Stimulated activated CD8-positive, alpha-beta memory T cell treated with anti-CD3 and anti-CD28 coated beads, Interleukin-4, amount 100 ng/mL, for 48 hours (primary cell): Measurements from ENCODE around the gene CRX.
A peak's percentile ranks its signal among the peaks of the same experiment; 100 is the strongest.
"Not testable (repeated sequence)": the region's sequence is repeated elsewhere in the genome, so short reads cannot be mapped to it uniquely, and the experiment has no call there.

ENCODE experiments used
- DNase-seq: peaks from one replicate; pipeline ENCODE4 v3.0.0-alpha.2; 2020

CRX gene

GRCh38 chr19:47804451-47804850 lies 17.3 kb upstream of the CRX start, which contains the start of gene TPRX1:
Gene TPRX1 (minus strand): TSS chr19:47804551. CDS start chr19:47804539, 12 bp downstream.
- not testable (repeated sequence) for DNase-seq

DNA sequence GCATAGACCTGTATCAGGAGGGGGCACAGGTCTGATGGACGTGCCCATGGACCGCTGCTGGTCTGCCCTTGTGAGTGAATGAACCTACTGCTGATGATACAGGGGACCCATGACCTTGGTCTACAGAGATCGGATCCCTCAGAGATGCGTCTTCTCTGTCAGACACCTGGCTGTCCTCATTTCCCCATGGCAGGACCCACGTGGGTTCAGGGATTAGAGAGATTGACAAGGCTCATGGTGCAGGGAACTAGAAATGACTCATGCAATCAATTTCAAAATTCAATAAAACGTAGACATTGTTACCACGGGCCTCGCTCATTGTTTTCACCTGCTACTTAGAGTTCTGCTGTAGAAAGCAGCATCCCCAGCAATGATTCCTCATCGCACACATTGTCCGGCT lies 16.4 kb upstream of the CRX start:
- no peak for DNase-seq

DNA sequence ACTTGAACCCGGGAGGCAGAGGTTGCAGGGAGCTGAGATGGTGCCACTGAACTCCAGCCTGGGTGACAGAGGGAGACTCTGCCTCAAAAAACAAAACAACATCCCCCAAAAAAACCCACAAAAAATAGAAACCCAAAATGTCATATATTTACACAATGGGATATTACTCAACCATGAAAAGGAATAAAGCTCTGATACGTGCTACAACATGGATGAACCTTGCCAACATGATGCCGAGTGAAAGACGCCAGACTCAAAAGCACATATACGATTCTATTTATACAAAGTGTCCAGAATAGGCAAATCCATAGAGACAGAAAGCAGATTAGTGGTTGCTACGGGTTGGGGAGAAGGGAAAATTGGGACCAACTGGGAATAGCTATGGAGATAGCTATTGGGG lies 15.3 kb upstream of the CRX start:
- no peak for DNase-seq

- peak; percentile 95 for DNase-seq
Measured at GRCh38 chr19:47813304-47813994, 8.3 kb upstream of the CRX start.

DNA sequence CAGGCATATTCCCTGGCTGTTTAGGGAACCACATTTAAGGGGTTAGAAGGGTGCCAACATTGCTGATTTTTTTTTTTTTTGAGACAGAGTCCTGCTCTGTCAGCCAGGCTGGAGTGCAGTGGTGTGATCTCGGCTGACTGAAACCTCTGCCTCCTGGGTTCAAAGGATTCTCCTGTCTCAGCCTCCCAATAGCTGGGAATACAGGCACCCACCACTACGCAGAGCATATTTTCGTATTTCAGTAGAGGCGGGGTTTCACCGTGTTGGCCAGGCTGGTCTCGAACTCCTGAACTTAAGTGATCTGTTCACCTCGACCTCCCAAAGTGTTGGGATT lies 7.8 kb upstream of the CRX start:
- no peak for DNase-seq

GRCh38 chr19:47816270-47816669 lies 5.5 kb upstream of the CRX start:
- not testable (repeated sequence) for DNase-seq

DNA sequence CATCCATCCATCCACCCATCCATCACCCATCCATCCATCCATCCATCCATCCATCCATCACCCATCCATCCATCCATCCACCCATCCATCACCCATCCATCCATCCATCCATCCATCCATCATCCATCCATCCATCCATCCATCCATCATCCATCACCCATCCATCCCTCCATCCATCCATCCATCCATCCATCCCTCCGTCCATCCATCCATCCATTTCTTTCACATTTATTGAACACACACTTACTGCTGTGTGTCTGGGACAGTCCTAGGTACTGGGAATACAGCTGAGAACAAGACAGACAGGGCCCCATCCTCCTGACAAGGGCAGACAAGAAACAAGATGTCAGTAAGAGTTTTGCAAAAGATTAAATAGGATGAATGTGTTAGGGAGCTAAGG lies 3.5 kb upstream of the CRX start:
- not testable (repeated sequence) for DNase-seq

- no peak for DNase-seq
Measured at GRCh38 chr19:47819858-47820257, 1.9 kb upstream of the CRX start.

DNA sequence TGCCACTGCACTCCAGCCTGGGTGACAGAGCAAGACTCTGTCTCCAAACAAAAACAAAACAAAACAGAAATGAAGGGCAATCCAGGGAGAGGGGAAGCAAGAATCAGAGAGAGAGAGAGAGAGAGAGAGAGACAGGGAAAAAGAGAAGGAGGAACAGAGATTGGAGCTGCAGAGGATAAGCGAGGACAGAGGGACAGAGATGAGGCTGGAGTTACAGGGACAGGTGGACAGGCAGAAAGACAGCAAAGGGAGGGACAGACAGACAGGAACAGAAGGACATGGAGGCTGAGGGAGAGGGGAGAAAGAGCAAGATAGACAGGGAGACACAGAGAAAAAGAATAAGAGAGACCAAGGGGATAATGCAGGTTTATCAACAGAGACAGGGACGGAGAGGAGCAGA lies 1.3 kb upstream of the CRX start:
- no peak for DNase-seq

DNA sequence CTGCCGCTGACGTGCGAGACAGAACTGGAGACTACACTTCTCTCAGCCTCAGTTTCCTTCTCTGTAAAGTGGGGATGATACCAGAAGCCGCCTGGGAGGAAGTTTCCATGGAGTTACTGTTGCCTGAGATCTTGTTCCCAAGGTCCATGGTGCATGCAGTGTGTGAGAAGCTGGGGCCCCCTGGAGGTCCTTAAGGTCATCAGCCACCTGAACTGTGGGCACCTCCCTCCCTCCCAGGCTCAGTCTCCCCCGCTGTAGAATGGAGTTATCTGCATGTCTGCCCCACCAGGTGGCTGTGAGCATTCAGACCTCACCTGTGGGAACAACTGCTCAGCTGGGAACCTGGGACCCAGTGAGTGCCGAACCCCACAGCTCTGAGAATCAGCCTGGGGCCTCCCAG lies 2.7 kb downstream of the CRX start:
- DNase-seq = no peak

DNA sequence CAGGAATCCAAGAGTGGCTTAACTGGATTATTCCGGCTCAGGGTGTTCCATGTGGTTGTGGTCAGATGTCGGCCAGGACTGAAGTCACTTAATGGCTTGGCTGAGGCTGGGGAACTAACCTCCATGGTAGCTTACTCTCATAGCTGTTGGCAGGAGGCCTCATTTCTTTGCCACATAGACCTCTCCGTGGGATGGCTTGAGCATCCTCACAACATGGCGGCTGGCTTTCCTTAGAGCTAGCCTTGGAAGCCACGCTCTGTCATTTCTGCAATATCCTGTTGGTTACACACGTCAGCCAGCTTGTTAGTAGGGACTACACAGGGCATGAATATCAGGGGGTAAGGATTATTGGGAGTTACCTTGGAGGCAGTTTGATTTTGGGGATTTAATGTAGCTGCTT lies 5.1 kb downstream of the CRX start:
- no peak for DNase-seq

GRCh38 chr19:47832723-47833122 lies 11.0 kb downstream of the CRX start:
- DNase-seq = no peak

GRCh38 chr19:47836038-47836437 lies 14.3 kb downstream of the CRX start:
- no peak for DNase-seq

DNA sequence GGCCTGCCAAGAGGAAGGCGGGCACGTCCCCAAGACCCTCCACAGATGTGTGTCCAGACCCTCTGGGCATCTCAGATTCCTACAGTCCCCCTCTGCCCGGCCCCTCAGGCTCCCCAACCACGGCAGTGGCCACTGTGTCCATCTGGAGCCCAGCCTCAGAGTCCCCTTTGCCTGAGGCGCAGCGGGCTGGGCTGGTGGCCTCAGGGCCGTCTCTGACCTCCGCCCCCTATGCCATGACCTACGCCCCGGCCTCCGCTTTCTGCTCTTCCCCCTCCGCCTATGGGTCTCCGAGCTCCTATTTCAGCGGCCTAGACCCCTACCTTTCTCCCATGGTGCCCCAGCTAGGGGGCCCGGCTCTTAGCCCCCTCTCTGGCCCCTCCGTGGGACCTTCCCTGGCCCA lies 17.7 kb downstream of the CRX start:
- DNase-seq = no peak

DNA sequence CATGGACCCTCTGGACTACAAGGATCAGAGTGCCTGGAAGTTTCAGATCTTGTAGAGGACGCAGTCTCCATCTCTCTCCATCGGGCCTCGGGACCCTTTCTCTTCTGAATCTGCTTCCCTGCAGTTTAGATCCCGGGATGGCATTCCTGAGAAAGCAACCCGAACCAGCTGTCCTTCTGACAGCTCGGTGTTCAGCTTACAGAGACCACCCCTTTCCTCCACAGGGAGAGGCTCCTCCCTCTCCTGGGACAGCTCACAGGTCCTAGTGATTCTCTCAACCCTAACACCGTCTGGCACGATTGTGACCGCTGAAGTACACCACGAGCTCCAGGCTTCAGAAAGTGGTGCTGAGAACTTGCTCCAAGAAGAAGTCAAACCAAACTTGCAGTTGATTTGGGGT lies 18.2 kb downstream of the CRX start:
- DNase-seq = no peak

DNA sequence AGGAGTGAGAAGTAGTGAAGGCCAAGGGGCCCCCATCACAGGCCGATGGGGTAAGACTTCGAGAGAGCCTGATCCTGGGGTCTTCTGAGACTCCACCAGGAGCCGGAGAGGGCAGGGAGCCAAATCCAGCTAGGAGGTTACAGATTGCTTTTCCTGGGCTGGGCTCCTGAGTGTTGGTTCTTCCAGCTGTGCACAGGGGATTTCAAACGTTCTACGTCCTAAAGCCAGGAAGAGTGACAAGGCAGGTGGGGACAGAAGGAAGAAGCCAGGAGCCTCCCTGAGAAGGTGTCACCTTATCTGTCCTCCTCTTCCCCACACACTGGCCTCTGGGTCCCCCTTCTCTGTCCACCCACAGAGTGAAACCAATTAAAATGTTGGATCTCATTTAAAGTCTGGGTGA lies 21.2 kb downstream of the CRX start:
- no peak for DNase-seq

DNA sequence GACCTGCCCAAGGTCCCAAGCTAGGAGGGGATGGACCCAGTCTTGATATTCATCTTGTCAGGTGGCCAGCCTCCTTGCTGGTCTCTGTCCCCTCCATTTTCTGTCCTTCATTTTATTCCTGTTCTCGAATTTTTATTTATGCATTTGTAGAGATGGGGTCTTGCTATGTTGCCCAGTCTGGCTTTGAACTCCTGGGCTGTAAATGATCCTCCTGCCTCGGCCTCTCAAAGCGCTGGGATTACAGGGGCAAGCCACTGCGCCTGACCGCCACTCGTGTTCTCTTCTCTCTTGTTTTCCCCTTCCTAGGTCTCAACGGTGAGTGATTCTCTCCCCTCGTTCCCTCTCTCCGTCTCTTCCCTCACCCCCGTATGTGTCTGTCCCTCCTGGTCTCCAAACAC lies 26.7 kb downstream of the CRX start:
- DNase-seq = no peak

DNA sequence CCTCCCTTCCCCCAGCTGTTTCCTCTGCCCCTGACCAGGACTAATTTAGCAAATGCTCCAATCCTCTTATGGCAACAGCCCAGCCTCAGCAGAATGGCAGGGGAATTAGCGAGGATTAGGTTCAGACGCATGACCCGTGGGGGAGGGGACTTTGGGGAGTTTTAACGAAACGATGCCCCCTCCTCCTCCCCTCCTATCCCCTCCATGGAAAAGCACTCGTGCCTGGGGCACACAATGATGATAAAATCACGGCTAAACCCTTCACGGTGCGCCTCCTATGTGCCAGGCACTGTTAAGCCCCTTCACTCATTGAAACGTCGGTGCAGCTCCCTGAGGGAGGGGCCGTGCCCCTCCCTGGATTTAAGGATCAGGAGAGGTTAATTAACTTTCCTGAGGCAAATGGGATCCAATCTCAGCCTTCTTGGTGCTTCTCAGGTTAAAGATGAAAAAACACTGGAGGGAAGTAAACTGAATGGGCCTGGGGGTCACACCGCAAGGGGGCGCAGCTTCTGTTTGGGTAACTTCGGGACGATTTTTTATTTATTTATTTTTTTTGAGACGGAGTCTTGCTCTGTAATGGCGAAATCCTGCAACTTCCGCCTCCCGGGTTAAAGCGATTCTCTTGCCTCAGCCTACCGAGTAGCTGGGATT lies 27.2 kb downstream of the CRX start:
- peak; percentile 74 for DNase-seq

- no peak for DNase-seq
Measured at GRCh38 chr19:47853003-47853402, 31.3 kb downstream of the CRX start.

GRCh38 chr19:47854459-47854858 lies 32.7 kb downstream of the CRX start:
- no peak for DNase-seq

- DNase-seq = not testable (repeated sequence)
Measured at GRCh38 chr19:47858231-47858630, 36.5 kb downstream of the CRX start.

- DNase-seq = not testable (repeated sequence)
Measured at GRCh38 chr19:47858646-47859285, 37.0 kb downstream of the CRX start, which contains the start of gene TPRX2. Gene TPRX2 (plus strand): TSS chr19:47859235. CDS start chr19:47859247, 12 bp downstream.

GRCh38 chr19:47859838-47860237 lies 38.1 kb downstream of the CRX start:
- DNase-seq = not testable (repeated sequence)

DNA sequence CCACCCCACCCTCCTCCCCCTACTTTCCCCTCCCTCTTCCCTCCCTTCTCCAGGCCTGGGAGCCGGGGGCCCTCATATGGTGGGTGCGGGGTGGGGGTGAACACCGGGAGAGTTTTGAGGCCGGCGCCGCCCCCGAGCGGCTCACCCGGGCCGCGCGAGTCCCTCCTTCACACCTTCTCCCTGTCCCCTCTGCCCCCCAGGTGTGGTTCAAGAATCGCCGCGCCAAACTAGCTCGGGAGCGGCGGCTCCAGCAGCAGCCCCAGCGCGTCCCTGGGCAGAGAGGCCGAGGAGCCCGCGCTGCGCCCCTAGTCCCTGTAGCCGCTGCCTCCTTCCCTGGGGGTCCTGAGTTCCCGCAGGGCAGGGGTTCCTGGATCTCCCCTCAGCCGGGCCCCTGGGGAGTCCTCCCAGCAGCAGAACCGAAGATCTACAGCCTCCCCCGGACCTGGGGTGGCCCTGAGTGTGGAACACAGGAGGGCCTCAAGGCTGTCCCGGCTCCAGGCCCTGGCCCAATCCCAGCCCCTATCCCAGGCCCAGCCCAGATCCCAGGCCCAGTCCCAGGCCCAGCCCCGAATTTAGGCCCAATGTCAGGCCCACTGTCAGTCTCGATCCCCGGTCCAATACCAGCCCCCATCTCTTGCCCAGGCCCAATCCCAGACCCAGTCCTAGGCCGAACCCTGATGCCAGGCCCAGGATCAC lies 39.0 kb downstream of the CRX start:
- DNase-seq = no peak
